Activated naive CD4-positive, alpha-beta T cell treated with anti-CD3 and anti-CD28 coated beads for 36 hours (primary cell): ENCODE data around the gene METTL14. TPM values are rescaled to one million over a fixed set of nuclear protein-coding genes. Genes with fewer than 3 reads are reported as not detected.
A peak's percentile ranks its signal among the peaks of the same experiment; 100 is the strongest.
"Not testable (repeated sequence)": the region's sequence is repeated elsewhere in the genome, so short reads cannot be mapped to it uniquely, and the experiment has no call there.

Experiments used
- CTCF ChIA-PET: fragments of 350-600 bp; sonication (Branson Sonifier 250); formaldehyde crosslinking; loops from one replicate; lab custom pipeline; 2021; ENCODE audit warnings: antibody characterized with exemption; lab: Charles Lee
- DNase-seq: peaks from one replicate; pipeline ENCODE4 v3.0.0-alpha.2; 2020
- H3K27ac Mint-ChIP-seq: one replicate; pipeline ENCODE4 v1.8.0; 2021; ENCODE audit warnings: mild to moderate bottlenecking, mixed read lengths
- H3K27me3 Mint-ChIP-seq: one replicate; pipeline ENCODE4 v1.8.0; 2021; ENCODE audit warnings: low read depth, mixed read lengths
- H3K36me3 Mint-ChIP-seq: one replicate; pipeline ENCODE4 v1.8.0; 2021; ENCODE audit warnings: low read depth, mixed read lengths
- H3K4me1 Mint-ChIP-seq: one replicate; pipeline ENCODE4 v1.8.0; 2021; ENCODE audit warnings: low read depth, mixed read lengths
- H3K4me3 Mint-ChIP-seq: one replicate; pipeline ENCODE4 v1.8.0; 2021; ENCODE audit warnings: mild to moderate bottlenecking, moderate library complexity, mixed read lengths
- H3K9me3 Mint-ChIP-seq: one replicate; pipeline ENCODE4 v1.8.0; 2021; ENCODE audit warnings: mixed read lengths
- intact Hi-C: fragments of 100-400 bp; cut with micrococcal nuclease; formaldehyde crosslinking; loops from one replicate; pipeline ENCODE4 v1.15.1; 2023
- total RNA-seq, 2 experiments: library from RNA; stranded (reverse); gene quantifications; one replicate each; pipeline ENCODE4 v1.2.3, GENCODE V29; 2021

The METTL14 gene
- total RNA-seq, result 10 to 100 TPM; 35.9 to 36.9 TPM

DNA sequence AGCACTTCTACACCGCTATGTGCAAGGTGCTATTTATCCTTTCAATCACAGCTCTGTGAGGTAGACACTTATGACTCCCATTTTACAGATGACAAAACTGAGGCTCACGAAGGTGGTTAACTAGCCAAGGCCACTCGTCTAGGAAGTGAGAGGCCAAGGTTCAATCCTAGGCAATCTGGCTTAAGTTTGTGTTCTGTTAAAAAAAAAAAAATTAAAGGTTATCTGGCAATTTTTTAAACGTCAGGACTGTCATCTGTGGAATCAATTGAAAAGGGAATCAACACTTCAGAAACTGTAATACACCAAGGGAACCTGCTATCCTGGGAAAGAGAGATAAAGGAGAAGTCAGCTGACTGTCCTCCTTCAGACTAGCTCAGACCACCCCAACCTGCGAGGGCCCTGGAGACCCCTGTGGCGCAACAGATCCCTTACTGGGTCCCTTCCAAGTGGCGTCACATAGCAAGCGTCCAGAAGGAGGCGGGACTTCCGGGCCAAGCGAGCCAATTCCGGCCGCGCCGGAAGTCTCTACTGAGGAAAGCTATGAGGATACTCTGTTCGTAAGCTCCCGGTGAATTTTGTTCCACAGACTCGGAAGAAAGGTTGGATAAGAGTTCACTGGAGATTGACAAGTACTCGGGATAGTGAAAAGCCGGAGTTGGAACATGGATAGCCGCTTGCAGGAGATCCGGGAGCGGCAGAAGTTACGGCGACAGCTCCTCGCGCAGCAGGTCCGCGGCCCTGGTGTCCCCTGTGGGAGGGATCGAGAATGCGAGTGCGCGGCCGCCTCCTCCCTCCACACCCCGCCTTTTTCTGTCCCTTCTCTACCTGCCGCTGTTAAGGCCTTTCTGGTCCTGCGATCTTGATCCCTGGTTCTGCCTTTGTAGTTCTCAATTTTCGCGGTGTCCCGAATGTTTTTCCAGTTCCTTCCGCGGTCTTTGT is at the start of gene METTL14:
Gene METTL14, plus strand, starts transcription at position 520 of the 939 bp plus-strand sequence. Its CDS starts 143 bp downstream, at position 663.
- H3K36me3 Mint-ChIP-seq, result peaks cover 7% of the 10 kb centered on the region
- H3K4me3 Mint-ChIP-seq, result peak within 1 kb of the TSS; percentile 95
- peak within 1 kb of the TSS; percentile 89 for H3K27ac Mint-ChIP-seq
- no peaks in the 10 kb centered on the region for H3K27me3 Mint-ChIP-seq
- DNase-seq, result peak; percentile 93
- intact Hi-C loops, result loop anchor here (1.0 to 5.0 kb wide), 6 partner anchors 94 to 770 kb away; partner anchors contain the start of genes PRSS12 and SEC24D
- CTCF ChIA-PET, result interaction anchor here (0.6 to 2.1 kb wide), 3 partner anchors 9 to 86 kb away, joined by 3 to 8 read pairs (median 5); no protein-coding TSS in a partner anchor
- H3K9me3 Mint-ChIP-seq, result no peaks in the 10 kb centered on the region
- peaks cover 27% of the 10 kb centered on the region for H3K4me1 Mint-ChIP-seq

DNA sequence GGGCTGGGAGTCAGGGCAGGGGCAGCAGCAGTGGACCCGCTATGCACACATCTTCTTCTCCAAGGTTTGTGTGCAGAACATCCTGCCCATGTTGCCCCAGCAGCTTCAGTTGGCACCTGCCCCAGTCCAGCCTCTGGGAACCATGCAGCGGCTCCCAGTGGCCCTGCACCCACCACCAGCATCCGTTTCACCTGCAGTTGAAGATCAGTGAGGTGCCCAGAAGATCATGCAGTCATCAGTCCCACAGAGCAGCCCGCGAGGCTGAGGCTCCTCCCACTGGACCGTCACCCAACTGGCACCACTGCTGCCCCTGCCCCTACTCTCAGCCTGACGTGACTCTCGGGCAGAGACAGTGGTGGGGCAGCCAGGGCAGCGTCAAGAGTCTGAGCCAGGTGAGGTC is 49.1 kb upstream of the METTL14 start:
- H3K4me1 Mint-ChIP-seq, H3K9me3 Mint-ChIP-seq, H3K27me3 Mint-ChIP-seq, CTCF ChIA-PET, H3K4me3 Mint-ChIP-seq, DNase-seq, intact Hi-C loops: not testable (repeated sequence)
- peaks cover 10% of the 10 kb centered on the region for H3K36me3 Mint-ChIP-seq
- peak overlapping the region; percentile 30 for H3K27ac Mint-ChIP-seq

GRCh38 chr4:118664665-118665064 is 20.5 kb upstream of the METTL14 start:
- H3K36me3 Mint-ChIP-seq, H3K27ac Mint-ChIP-seq, H3K4me1 Mint-ChIP-seq, CTCF ChIA-PET, H3K4me3 Mint-ChIP-seq, H3K27me3 Mint-ChIP-seq, intact Hi-C loops, H3K9me3 Mint-ChIP-seq: not testable (repeated sequence)
- peak; percentile 57 for DNase-seq

DNA sequence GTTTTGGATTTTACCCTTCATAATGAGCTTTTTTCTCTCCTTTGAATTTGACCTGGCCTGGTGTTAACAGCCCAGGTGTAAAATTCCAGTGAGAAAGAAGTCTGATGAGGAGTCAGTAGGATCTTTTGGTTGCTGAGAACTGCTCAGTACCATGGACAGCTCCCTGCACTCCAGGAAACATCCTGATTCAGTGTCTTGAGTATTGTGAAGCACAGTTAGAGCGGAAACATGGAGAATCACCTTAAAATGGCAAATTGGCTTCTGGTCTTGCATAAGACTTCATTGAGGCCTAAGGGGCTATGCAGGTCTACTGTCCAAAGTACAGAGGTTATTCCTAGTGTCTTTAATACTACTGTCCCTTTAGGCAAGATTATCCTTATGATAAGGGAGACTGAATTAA is 16.0 kb upstream of the METTL14 start:
- intact Hi-C loops, H3K36me3 Mint-ChIP-seq, H3K27me3 Mint-ChIP-seq, H3K9me3 Mint-ChIP-seq, CTCF ChIA-PET, H3K27ac Mint-ChIP-seq, H3K4me3 Mint-ChIP-seq, H3K4me1 Mint-ChIP-seq: not testable (repeated sequence)
- peak; percentile 68 for DNase-seq

GRCh38 chr4:118670968-118671367 is 14.2 kb upstream of the METTL14 start:
- H3K4me3 Mint-ChIP-seq, H3K27ac Mint-ChIP-seq, DNase-seq, H3K36me3 Mint-ChIP-seq, intact Hi-C loops, H3K27me3 Mint-ChIP-seq, CTCF ChIA-PET, H3K9me3 Mint-ChIP-seq, H3K4me1 Mint-ChIP-seq: not testable (repeated sequence)

- H3K36me3 Mint-ChIP-seq, result no peaks in the 10 kb centered on the region
- intact Hi-C loops, result no loop called here
- H3K27me3 Mint-ChIP-seq, result no peaks in the 10 kb centered on the region
- no peak for DNase-seq
- CTCF ChIA-PET, result no interaction called here
- no peak overlapping the region for H3K4me3 Mint-ChIP-seq
- H3K4me1 Mint-ChIP-seq, result no peaks in the 10 kb centered on the region
- H3K27ac Mint-ChIP-seq, result no peak overlapping the region
- no peaks in the 10 kb centered on the region for H3K9me3 Mint-ChIP-seq
Measured at GRCh38 chr4:118676128-118676527, 9.1 kb upstream of the METTL14 start.

- no peak overlapping the region for H3K27ac Mint-ChIP-seq
- H3K4me1 Mint-ChIP-seq, result peaks cover 10% of the 10 kb centered on the region
- no peaks in the 10 kb centered on the region for H3K27me3 Mint-ChIP-seq
- H3K36me3 Mint-ChIP-seq, result no peaks in the 10 kb centered on the region
- intact Hi-C loops, result no loop called here
- H3K4me3 Mint-ChIP-seq, result no peak overlapping the region
- CTCF ChIA-PET, result no interaction called here
- H3K9me3 Mint-ChIP-seq, result no peaks in the 10 kb centered on the region
- DNase-seq, result no peak
Measured at GRCh38 chr4:118680808-118681207, 4.4 kb upstream of the METTL14 start.

GRCh38 chr4:118682928-118683327 is 2.3 kb upstream of the METTL14 start:
- no peak for DNase-seq
- CTCF ChIA-PET, result no interaction called here
- Mint-ChIP-seq H3K4me3 (no peak overlapping the region), H3K27ac (no peak overlapping the region), H3K9me3 (no peaks in the 10 kb centered on the region), H3K4me1 (peaks cover 27% of the 10 kb centered on the region), H3K27me3 (no peaks in the 10 kb centered on the region), H3K36me3 (peaks cover 3% of the 10 kb centered on the region)
- intact Hi-C loops, result no loop called here

- no peak for DNase-seq
- H3K4me3 Mint-ChIP-seq, result no peak overlapping the region
- no peaks in the 10 kb centered on the region for H3K27me3 Mint-ChIP-seq
- intact Hi-C loops, result no loop called here
- CTCF ChIA-PET, result interaction anchor here (2.1 kb wide), 1 partner anchor 88 kb away, joined by 5 read pairs; no protein-coding TSS in a partner anchor
- H3K36me3 Mint-ChIP-seq, result peaks cover 3% of the 10 kb centered on the region
- H3K9me3 Mint-ChIP-seq, result no peaks in the 10 kb centered on the region
- H3K27ac Mint-ChIP-seq, result no peak overlapping the region
- peaks cover 27% of the 10 kb centered on the region for H3K4me1 Mint-ChIP-seq
Measured at GRCh38 chr4:118683513-118683912, 1.7 kb upstream of the METTL14 start.

DNA sequence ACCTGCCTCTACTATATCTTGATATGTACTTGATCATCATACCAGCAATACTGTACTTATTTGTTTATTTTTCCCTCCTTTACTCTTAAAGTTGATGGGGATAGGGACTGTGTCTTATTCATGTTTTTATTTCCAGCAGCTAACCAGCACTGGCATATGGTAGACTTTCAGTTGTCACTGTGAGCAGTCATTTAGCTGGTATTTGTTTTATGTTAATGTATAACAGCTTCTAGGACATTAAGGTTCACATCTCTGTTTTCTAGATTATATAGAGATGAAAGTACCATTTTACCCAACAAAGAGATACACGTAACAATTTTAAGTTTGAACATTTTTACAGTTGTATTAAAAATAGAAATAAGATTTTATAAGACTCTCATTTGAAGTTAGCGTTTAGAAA is 17.9 kb downstream of the METTL14 start:
- no peak overlapping the region for H3K4me3 Mint-ChIP-seq
- H3K4me1 Mint-ChIP-seq, result no peaks in the 10 kb centered on the region
- H3K9me3 Mint-ChIP-seq, result no peaks in the 10 kb centered on the region
- no peak overlapping the region for H3K27ac Mint-ChIP-seq
- H3K36me3 Mint-ChIP-seq, result peaks cover 31% of the 10 kb centered on the region
- no peaks in the 10 kb centered on the region for H3K27me3 Mint-ChIP-seq
- no peak for DNase-seq
- CTCF ChIA-PET, result no interaction called here
- intact Hi-C loops, result no loop called here

- H3K27me3 Mint-ChIP-seq, result no peaks in the 10 kb centered on the region
- CTCF ChIA-PET, result no interaction called here
- peaks cover 11% of the 10 kb centered on the region for H3K4me1 Mint-ChIP-seq
- H3K9me3 Mint-ChIP-seq, result no peaks in the 10 kb centered on the region
- no peak overlapping the region for H3K27ac Mint-ChIP-seq
- no peak overlapping the region for H3K4me3 Mint-ChIP-seq
- DNase-seq, result no peak
- intact Hi-C loops, result no loop called here
- H3K36me3 Mint-ChIP-seq, result peaks cover 35% of the 10 kb centered on the region
Measured at GRCh38 chr4:118711052-118711451, 25.9 kb downstream of the METTL14 start.

GRCh38 chr4:118712872-118713271 is 27.7 kb downstream of the METTL14 start:
- no peak overlapping the region for H3K4me3 Mint-ChIP-seq
- peaks cover 24% of the 10 kb centered on the region for H3K36me3 Mint-ChIP-seq
- peaks cover 11% of the 10 kb centered on the region for H3K4me1 Mint-ChIP-seq
- no peak for DNase-seq
- H3K27me3 Mint-ChIP-seq, result no peaks in the 10 kb centered on the region
- CTCF ChIA-PET, result interaction anchor here (0.7 kb wide), 1 partner anchor 13 kb away, joined by 4 read pairs; no protein-coding TSS in a partner anchor
- no peaks in the 10 kb centered on the region for H3K9me3 Mint-ChIP-seq
- intact Hi-C loops, result no loop called here
- H3K27ac Mint-ChIP-seq, result no peak overlapping the region

DNA sequence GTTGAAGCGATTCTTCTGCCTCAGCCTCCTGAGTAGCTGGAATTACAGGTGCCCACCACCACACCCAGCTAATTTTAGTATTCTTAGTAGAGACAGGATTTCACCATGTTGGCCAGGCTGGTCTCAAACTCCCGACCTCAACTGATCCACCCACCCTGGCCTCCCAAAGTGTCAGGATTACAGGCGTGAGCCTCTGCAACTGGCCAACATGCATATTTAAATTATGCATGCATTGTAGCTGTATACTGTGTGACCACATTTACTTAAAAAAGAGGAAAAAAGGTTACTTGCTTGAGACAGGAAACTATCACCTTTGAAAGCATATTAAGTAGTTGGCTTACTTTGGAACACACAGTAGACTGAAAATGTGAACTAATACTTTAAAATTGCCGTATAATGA is 29.5 kb downstream of the METTL14 start:
- Mint-ChIP-seq H3K36me3 (peaks cover 12% of the 10 kb centered on the region), H3K27ac (no peak overlapping the region), H3K4me3 (no peak overlapping the region), H3K4me1 (peaks cover 11% of the 10 kb centered on the region), H3K9me3 (no peaks in the 10 kb centered on the region), H3K27me3 (no peaks in the 10 kb centered on the region)
- intact Hi-C loops, result no loop called here
- CTCF ChIA-PET, result interaction anchor here (0.9 kb wide), 1 partner anchor 57 kb away, joined by 3 read pairs; no protein-coding TSS in a partner anchor
- no peak for DNase-seq
